ENCODE results near the gene RGPD8. TPM values are rescaled to one million over a fixed set of nuclear protein-coding genes. Genes with fewer than 3 reads are reported as not detected.

The RGPD8 gene
- total and polyA plus RNA-seq, 2 of the 13 experiments (the other 11 are each of a cell fraction or from before 2014, with no cell fraction given): 2.3 to 12.8 TPM

DNA sequence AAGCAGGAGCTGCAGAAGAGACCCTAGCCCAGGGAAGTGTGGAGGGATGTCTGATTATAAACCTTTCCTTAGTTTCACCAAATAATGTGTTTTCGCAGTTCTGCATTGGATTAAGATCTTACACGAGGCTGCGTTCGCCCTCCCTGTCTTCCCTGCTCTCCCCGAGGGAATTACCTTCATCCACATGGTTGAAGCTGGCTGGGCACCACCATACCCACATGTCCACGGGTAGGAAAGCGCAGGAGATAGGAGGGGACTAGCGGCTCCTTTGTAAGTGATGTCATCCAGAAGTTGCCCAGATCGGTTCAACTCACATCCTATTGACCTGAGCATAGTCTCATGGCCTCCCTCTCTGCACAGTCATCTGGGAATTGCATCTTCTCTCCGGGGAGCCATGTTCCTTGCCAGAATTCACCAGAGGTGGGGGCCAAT is 49.6 kb upstream of the RGPD8 start (continued):
- TF ChIP-seq CREB1 (IDR thresholded peaks at IDR 0.05): peak; percentile 25; the same call in 1 of the 2 replicates
- no peak; the same call in 1 of the 2 replicates for TF ChIP-seq CREB1 (CRISPR knock-in tag; IDR thresholded peaks at IDR 0.05)
- TF ChIP-seq MXD4 (CRISPR knock-in tag; IDR thresholded peaks at IDR 0.05): no peak
- 0 out of 2 replicates have a peak, but pooled peaks have one; percentile 69 for TF ChIP-seq SIN3A (IDR thresholded peaks at IDR 0.05; ENCODE audit: borderline replicate concordance, low read depth, low read length)
- TF ChIP-seq, protein P1, sequence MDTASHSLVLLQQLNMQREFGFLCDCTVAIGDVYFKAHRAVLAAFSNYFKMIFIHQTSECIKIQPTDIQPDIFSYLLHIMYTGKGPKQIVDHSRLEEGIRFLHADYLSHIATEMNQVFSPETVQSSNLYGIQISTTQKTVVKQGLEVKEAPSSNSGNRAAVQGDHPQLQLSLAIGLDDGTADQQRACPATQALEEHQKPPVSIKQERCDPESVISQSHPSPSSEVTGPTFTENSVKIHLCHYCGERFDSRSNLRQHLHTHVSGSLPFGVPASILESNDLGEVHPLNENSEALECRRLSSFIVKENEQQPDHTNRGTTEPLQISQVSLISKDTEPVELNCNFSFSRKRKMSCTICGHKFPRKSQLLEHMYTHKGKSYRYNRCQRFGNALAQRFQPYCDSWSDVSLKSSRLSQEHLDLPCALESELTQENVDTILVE (CRISPR knock-in tag; IDR thresholded peaks at IDR 0.05): no peak; the same call in 1 of the 2 replicates
- TF ChIP-seq, protein P2, sequence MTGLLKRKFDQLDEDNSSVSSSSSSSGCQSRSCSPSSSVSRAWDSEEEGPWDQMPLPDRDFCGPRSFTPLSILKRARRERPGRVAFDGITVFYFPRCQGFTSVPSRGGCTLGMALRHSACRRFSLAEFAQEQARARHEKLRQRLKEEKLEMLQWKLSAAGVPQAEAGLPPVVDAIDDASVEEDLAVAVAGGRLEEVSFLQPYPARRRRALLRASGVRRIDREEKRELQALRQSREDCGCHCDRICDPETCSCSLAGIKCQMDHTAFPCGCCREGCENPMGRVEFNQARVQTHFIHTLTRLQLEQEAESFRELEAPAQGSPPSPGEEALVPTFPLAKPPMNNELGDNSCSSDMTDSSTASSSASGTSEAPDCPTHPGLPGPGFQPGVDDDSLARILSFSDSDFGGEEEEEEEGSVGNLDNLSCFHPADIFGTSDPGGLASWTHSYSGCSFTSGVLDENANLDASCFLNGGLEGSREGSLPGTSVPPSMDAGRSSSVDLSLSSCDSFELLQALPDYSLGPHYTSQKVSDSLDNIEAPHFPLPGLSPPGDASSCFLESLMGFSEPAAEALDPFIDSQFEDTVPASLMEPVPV (CRISPR knock-in tag; IDR thresholded peaks at IDR 0.05): no peak
- peak; percentile 61; the same call in 1 of the 2 replicates for TF ChIP-seq ZNF619 (CRISPR knock-in tag; IDR thresholded peaks at IDR 0.05)
- TF ChIP-seq ZNF674 (CRISPR knock-in tag; IDR thresholded peaks at IDR 0.05; ENCODE audit: low read depth): no peak
- TF ChIP-seq, protein P3, sequence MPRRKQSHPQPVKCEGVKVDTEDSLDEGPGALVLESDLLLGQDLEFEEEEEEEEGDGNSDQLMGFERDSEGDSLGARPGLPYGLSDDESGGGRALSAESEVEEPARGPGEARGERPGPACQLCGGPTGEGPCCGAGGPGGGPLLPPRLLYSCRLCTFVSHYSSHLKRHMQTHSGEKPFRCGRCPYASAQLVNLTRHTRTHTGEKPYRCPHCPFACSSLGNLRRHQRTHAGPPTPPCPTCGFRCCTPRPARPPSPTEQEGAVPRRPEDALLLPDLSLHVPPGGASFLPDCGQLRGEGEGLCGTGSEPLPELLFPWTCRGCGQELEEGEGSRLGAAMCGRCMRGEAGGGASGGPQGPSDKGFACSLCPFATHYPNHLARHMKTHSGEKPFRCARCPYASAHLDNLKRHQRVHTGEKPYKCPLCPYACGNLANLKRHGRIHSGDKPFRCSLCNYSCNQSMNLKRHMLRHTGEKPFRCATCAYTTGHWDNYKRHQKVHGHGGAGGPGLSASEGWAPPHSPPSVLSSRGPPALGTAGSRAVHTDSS (CRISPR knock-in tag; conservative IDR thresholded peaks at IDR 0.05): no peak
- no peak for TF ChIP-seq KDM4B (CRISPR knock-in tag; IDR thresholded peaks at IDR 0.05)
- TF ChIP-seq, protein P4, sequence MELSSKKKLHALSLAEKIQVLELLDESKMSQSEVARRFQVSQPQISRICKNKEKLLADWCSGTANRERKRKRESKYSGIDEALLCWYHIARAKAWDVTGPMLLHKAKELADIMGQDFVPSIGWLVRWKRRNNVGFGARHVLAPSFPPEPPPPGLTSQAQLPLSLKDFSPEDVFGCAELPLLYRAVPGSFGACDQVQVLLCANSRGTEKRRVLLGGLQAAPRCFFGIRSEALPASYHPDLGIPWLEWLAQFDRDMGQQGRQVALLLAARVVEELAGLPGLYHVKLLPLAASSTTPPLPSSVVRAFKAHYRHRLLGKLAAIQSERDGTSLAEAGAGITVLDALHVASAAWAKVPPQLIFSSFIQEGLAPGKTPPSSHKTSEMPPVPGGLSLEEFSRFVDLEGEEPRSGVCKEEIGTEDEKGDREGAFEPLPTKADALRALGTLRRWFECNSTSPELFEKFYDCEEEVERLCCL (CRISPR knock-in tag; IDR thresholded peaks at IDR 0.05; ENCODE audit: borderline replicate concordance): no peak
- no peak for TF ChIP-seq EED (CRISPR knock-in tag; IDR thresholded peaks at IDR 0.05)
- no peak for TF ChIP-seq ZNF614 (CRISPR knock-in tag; IDR thresholded peaks at IDR 0.05; ENCODE audit: borderline replicate concordance)
- TF ChIP-seq THAP11 (CRISPR knock-in tag; IDR thresholded peaks at IDR 0.05): no peak; the same call in 1 of the 2 replicates
- TF ChIP-seq MAF1 (CRISPR knock-in tag; IDR thresholded peaks at IDR 0.05; ENCODE audit: borderline replicate concordance): no peak
- TF ChIP-seq ELF3 (CRISPR knock-in tag; IDR thresholded peaks at IDR 0.05): no peak
- no peak for TF ChIP-seq RFX5 (IDR thresholded peaks at IDR 0.05; ENCODE audit: low read depth, low read length)
- TF ChIP-seq, protein P5, sequence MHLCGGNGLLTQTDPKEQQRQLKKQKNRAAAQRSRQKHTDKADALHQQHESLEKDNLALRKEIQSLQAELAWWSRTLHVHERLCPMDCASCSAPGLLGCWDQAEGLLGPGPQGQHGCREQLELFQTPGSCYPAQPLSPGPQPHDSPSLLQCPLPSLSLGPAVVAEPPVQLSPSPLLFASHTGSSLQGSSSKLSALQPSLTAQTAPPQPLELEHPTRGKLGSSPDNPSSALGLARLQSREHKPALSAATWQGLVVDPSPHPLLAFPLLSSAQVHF (CRISPR knock-in tag; IDR thresholded peaks at IDR 0.05): peak; percentile 61; the same call in 1 of the 2 replicates
- 0 out of 2 replicates have a peak, but pooled peaks have one; percentile 10 for TF ChIP-seq ZNF274 (CRISPR knock-in tag; IDR thresholded peaks at IDR 0.05)
- no peak; the same call in 1 of the 2 replicates for TF ChIP-seq YEATS2 (CRISPR knock-in tag; IDR thresholded peaks at IDR 0.05; ENCODE audit: borderline replicate concordance)
- TF ChIP-seq, protein P6, sequence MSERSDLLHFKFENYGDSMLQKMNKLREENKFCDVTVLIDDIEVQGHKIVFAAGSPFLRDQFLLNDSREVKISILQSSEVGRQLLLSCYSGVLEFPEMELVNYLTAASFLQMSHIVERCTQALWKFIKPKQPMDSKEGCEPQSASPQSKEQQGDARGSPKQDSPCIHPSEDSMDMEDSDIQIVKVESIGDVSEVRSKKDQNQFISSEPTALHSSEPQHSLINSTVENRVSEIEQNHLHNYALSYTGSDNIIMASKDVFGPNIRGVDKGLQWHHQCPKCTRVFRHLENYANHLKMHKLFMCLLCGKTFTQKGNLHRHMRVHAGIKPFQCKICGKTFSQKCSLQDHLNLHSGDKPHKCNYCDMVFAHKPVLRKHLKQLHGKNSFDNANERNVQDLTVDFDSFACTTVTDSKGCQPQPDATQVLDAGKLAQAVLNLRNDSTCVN (CRISPR knock-in tag; IDR thresholded peaks at IDR 0.05; ENCODE audit: borderline replicate concordance): peak; percentile 10; the same call in 1 of the 2 replicates

Measured in HepG2 (cell line).